ENCODE data around the gene PRPH.

Gene PRPH

GRCh38 chr12:49309386-49309785, 14.4 kb downstream of the PRPH start:
- TF ChIP-seq CTCF (IDR thresholded peaks at IDR 0.05) = no peak

- TF ChIP-seq CTCF (IDR thresholded peaks at IDR 0.05) = no peak
These were observed 19.9 kb downstream of the PRPH start for GRCh38 chr12:49314811-49315210.

GRCh38 chr12:49322367-49322707, 27.4 kb downstream of the PRPH start:
- no peak for TF ChIP-seq CTCF (IDR thresholded peaks at IDR 0.05)

- no peak for TF ChIP-seq CTCF (IDR thresholded peaks at IDR 0.05)
These were observed 28.0 kb downstream of the PRPH start, which contains the start of gene TROAP for GRCh38 chr12:49322708-49323523. TSS of gene TROAP (plus strand) at chr12:49323255. CDS start at chr12:49323609, 354 bp downstream.

- no peak for TF ChIP-seq CTCF (IDR thresholded peaks at IDR 0.05)
These were observed 28.7 kb downstream of the PRPH start for GRCh38 chr12:49323524-49324097.

GRCh38 chr12:49325606-49326005, 30.7 kb downstream of the PRPH start:
- TF ChIP-seq CTCF (IDR thresholded peaks at IDR 0.05) = no peak

- no peak for TF ChIP-seq CTCF (IDR thresholded peaks at IDR 0.05)
These were observed 32.4 kb downstream of the PRPH start for GRCh38 chr12:49327368-49327767.
